GM12892 (cell line): ENCODE measurements around the gene FBLN2.

Experiments
- POLR2A ChIP-seq: IDR thresholded peaks from 2 replicates; pipeline ENCODE4 v1.6.1; 2011; ENCODE audit warnings: low read depth, low read length, control low read depth
- POLR2AphosphoS5 ChIP-seq: IDR thresholded peaks from 2 replicates; pipeline ENCODE4 v1.6.1; 2011; ENCODE audit warnings: low read depth, low read length, control low read depth

DNA sequence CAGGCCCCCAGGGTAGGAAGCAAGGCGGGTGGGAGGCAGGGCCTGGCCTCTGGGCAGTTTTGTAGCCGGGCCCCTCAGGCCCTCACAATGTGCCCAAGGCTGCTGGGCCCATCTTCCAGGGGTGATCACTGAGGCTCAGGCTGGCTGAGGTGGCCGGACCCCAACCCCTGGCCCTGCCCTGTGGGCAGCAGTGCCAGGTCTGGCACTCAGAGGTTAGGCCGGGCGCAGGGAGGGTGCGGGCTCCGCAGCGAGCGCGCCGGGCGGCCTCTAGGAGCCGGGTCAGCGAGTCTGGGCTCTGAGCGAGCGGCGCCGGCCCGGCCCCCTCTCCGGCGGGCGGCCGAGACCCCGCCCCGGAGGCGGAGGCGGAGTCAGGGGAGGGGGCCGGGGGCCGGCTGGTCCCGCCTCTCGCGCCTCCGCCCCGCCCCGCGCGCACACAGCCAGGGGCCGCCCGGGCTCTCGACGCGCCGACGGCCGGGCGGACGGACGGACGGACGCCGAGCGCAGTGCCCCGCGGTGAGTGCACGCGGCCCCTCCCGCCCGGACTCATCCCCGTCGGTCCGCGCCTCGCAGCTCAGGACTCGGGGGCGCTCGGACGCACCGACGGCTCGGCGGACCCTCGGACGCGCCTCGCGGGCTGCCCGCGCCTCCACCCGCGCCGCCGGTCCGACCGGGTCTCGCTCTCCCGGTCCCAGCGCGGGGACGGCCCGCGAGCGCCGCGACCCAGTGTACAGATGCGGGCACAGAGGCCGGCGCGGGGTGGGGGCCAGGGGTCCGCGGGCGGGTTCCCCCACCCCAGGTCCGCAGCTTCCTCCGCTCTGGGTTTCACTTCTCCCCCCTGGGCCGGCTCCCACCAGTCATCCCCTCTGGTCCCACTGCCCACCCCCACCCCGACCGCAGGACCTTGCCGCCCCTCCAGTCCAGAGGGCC lies at the start of gene FBLN2:
- TF ChIP-seq POLR2A (no peak), POLR2AphosphoS5 (no peak)
